Epithelial cell of alveolus of lung (primary cell): ENCODE measurements around the gene BNIP1. TPM values are rescaled to one million over a fixed set of nuclear protein-coding genes. Genes with fewer than 3 reads are reported as not detected.

Source experiments
- total RNA-seq: library from RNA; depleted of rRNA; stranded (reverse); fragments of >200 nt; gene quantifications from 2 replicates; pipeline ENCODE4 v1.2.1, GENCODE V29; 2015

Gene BNIP1, protein sequence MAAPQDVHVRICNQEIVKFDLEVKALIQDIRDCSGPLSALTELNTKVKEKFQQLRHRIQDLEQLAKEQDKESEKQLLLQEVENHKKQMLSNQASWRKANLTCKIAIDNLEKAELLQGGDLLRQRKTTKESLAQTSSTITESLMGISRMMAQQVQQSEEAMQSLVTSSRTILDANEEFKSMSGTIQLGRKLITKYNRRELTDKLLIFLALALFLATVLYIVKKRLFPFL
- 21.6 and 22.8 TPM in 2 replicates for total RNA-seq

GRCh38 chr5:173144200-173145176, at the start of gene BNIP1:
Gene BNIP1, plus strand, starts transcription at chr5:173144531. Its CDS starts 15 bp downstream, at chr5:173144546.

Other genes with a start within 250 kb of the BNIP1 start
- 41.5 and 42.8 TPM in 2 replicates for gene RPL26L1, start 185.1 kb upstream of the BNIP1 start, total RNA-seq
- gene ATP6V0E1, start 160.8 kb upstream of the BNIP1 start, total RNA-seq, result 95.8 and 185 TPM in 2 replicates
- gene CREBRF, start 88.2 kb upstream of the BNIP1 start, total RNA-seq, result 2.7 and 8.5 TPM in 2 replicates
- gene NKX2-5, start 90.7 kb downstream of the BNIP1 start, total RNA-seq, result not detected in 2 replicates
- 90.5 and 162 TPM in 2 replicates for gene STC2, start 183.9 kb downstream of the BNIP1 start, total RNA-seq